B cell (primary cell): Measurements from ENCODE around the gene IGSF9B.

Experiments used
- EZH2 ChIP-seq: IDR thresholded peaks from 2 replicates; pipeline ENCODE4 v1.6.1; 2012; ENCODE audit warnings: borderline replicate concordance, low read depth, mild to moderate bottlenecking, moderate library complexity, low read length; ENCODE audit not compliant: insufficient read depth, poor library complexity, severe bottlenecking
- TF ChIP-seq, protein P1 (sequence below): fragments of 200-600 bp; IDR thresholded peaks from one replicate; pipeline ENCODE4 v1.8.0; 2022; ENCODE audit warnings: antibody characterized with exemption, mild to moderate bottlenecking

- TF ChIP-seq, protein P1, sequence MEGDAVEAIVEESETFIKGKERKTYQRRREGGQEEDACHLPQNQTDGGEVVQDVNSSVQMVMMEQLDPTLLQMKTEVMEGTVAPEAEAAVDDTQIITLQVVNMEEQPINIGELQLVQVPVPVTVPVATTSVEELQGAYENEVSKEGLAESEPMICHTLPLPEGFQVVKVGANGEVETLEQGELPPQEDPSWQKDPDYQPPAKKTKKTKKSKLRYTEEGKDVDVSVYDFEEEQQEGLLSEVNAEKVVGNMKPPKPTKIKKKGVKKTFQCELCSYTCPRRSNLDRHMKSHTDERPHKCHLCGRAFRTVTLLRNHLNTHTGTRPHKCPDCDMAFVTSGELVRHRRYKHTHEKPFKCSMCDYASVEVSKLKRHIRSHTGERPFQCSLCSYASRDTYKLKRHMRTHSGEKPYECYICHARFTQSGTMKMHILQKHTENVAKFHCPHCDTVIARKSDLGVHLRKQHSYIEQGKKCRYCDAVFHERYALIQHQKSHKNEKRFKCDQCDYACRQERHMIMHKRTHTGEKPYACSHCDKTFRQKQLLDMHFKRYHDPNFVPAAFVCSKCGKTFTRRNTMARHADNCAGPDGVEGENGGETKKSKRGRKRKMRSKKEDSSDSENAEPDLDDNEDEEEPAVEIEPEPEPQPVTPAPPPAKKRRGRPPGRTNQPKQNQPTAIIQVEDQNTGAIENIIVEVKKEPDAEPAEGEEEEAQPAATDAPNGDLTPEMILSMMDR, result no peak
- no peak for TF ChIP-seq EZH2
Measured at GRCh38 chr11:133967599-133968238, 11.0 kb upstream of the IGSF9B start.
